Measurements from ENCODE around the gene STXBP5. TPM values are rescaled to one million over a fixed set of nuclear protein-coding genes. Genes with fewer than 3 reads are reported as not detected.

Gene STXBP5
- total RNA-seq, 1 donor from 2014 or later: 34.8 TPM

DNA sequence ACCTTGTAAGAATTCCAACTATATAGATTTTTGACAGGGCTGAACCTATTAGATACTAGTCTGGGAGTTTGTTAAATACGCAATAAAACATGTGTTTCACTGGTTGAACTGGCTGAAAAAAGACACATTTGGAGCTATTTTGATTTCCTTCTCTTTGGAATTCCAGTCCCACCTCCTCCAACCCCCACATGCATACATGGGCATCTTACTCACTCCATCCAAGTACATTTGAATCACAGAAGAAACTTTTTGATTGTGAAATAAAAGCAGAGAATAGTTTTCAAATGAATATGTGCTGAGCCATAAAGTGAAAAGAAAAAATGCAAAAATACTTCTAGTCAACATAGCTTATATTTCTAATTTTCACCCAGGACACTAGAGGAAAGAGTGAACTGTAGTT lies 33.9 kb upstream of the STXBP5 start:
- Mint-ChIP-seq H3K27ac (ENCODE audit: unreplicated experiment) (peak overlapping the region; percentile 82), H3K27me3 (ENCODE audit: unreplicated experiment) (no peaks in the 10 kb centered on the region), H3K4me1 (ENCODE audit: unreplicated experiment) (peaks cover 36% of the 10 kb centered on the region), H3K4me3 (ENCODE audit: unreplicated experiment) (no peak overlapping the region), H3K9me3 (ENCODE audit: unreplicated experiment) (no peaks in the 10 kb centered on the region), H3K36me3 (ENCODE audit: unreplicated experiment) (no peaks in the 10 kb centered on the region)
- TF ChIP-seq, protein P1, sequence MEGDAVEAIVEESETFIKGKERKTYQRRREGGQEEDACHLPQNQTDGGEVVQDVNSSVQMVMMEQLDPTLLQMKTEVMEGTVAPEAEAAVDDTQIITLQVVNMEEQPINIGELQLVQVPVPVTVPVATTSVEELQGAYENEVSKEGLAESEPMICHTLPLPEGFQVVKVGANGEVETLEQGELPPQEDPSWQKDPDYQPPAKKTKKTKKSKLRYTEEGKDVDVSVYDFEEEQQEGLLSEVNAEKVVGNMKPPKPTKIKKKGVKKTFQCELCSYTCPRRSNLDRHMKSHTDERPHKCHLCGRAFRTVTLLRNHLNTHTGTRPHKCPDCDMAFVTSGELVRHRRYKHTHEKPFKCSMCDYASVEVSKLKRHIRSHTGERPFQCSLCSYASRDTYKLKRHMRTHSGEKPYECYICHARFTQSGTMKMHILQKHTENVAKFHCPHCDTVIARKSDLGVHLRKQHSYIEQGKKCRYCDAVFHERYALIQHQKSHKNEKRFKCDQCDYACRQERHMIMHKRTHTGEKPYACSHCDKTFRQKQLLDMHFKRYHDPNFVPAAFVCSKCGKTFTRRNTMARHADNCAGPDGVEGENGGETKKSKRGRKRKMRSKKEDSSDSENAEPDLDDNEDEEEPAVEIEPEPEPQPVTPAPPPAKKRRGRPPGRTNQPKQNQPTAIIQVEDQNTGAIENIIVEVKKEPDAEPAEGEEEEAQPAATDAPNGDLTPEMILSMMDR (IDR thresholded peaks at IDR 0.05): no peak
- no peak for DNase-seq (ENCODE audit: extremely low spot score, unreplicated experiment)

DNA sequence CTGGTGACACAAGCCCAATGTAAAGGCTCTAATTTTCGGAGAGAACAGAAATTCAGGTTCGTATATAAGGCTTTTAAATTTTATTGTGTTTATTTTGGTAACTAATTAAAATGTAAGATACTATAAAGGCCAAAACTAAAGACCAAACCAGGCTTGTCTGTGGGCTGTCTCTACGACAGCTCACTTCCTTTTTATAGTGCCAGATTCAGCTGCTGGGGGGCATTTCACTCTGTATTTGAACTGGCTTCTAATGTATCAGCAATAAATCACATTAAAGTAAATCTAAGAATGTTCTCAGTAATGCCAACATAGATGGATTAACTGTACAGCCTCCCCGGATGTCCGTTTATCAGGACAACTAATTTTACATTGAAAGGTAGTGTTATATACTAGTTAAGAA lies 31.1 kb upstream of the STXBP5 start:
- H3K27me3 Mint-ChIP-seq (ENCODE audit: unreplicated experiment): no peaks in the 10 kb centered on the region
- H3K36me3 Mint-ChIP-seq (ENCODE audit: unreplicated experiment): no peaks in the 10 kb centered on the region
- no peak for DNase-seq (ENCODE audit: extremely low spot score, unreplicated experiment)
- H3K27ac Mint-ChIP-seq (ENCODE audit: unreplicated experiment): no peak overlapping the region
- no peaks in the 10 kb centered on the region for H3K9me3 Mint-ChIP-seq (ENCODE audit: unreplicated experiment)
- peaks cover 19% of the 10 kb centered on the region for H3K4me1 Mint-ChIP-seq (ENCODE audit: unreplicated experiment)
- TF ChIP-seq, protein P1 (IDR thresholded peaks at IDR 0.05): no peak
- no peak overlapping the region for H3K4me3 Mint-ChIP-seq (ENCODE audit: unreplicated experiment)

DNA sequence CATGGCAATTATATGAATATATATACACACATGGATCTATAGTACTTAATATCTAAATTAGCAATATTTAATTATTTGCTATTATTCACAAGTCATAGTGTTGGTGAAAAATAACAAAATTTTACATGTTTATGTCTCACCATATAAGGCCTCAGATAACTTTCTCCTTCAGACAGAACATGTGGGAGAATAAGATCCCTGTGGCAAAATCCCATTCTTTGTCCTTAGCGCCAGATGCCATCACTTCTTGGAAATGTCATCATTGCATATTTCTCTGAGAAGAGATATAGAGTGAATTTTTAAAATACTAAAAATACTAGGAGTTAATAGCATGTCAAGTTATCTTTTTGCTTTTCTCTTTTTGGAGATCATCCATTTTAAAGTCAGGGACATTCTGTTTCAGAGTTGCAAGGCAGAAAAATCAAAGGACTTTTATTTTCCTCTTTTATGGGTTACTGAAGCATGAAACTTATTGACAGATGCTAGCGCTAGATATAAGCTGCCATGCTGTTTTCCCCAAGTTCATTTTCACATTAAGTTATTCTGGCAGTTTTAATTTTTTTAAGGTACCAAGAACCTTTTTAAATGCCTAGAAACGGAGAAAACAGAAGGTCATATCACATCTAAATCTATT lies 30.4 kb upstream of the STXBP5 start:
- Mint-ChIP-seq H3K27ac (ENCODE audit: unreplicated experiment) (no peak overlapping the region), H3K36me3 (ENCODE audit: unreplicated experiment) (no peaks in the 10 kb centered on the region), H3K4me1 (ENCODE audit: unreplicated experiment) (peaks cover 16% of the 10 kb centered on the region), H3K27me3 (ENCODE audit: unreplicated experiment) (no peaks in the 10 kb centered on the region), H3K9me3 (ENCODE audit: unreplicated experiment) (no peaks in the 10 kb centered on the region), H3K4me3 (ENCODE audit: unreplicated experiment) (no peak overlapping the region)
- DNase-seq (ENCODE audit: extremely low spot score, unreplicated experiment): no peak
- TF ChIP-seq, protein P1 (IDR thresholded peaks at IDR 0.05): no peak

GRCh38 chr6:147176795-147177194 lies 27.4 kb upstream of the STXBP5 start:
- Mint-ChIP-seq H3K4me1 (ENCODE audit: unreplicated experiment) (peaks cover 4% of the 10 kb centered on the region), H3K4me3 (ENCODE audit: unreplicated experiment) (no peak overlapping the region), H3K27me3 (ENCODE audit: unreplicated experiment) (no peaks in the 10 kb centered on the region), H3K36me3 (ENCODE audit: unreplicated experiment) (no peaks in the 10 kb centered on the region), H3K27ac (ENCODE audit: unreplicated experiment) (no peak overlapping the region), H3K9me3 (ENCODE audit: unreplicated experiment) (no peaks in the 10 kb centered on the region)
- TF ChIP-seq, protein P1 (IDR thresholded peaks at IDR 0.05): no peak
- no peak for DNase-seq (ENCODE audit: extremely low spot score, unreplicated experiment)

- H3K9me3 Mint-ChIP-seq (ENCODE audit: unreplicated experiment): no peaks in the 10 kb centered on the region
- no peak overlapping the region for H3K27ac Mint-ChIP-seq (ENCODE audit: unreplicated experiment)
- TF ChIP-seq, protein P1 (IDR thresholded peaks at IDR 0.05): no peak
Observed at GRCh38 chr6:147177286-147177685, 26.9 kb upstream of the STXBP5 start.

More at GRCh38 chr6:147177286-147177685, 26.9 kb upstream of the STXBP5 start:
- Mint-ChIP-seq H3K4me1 (ENCODE audit: unreplicated experiment) (peaks cover 4% of the 10 kb centered on the region), H3K4me3 (ENCODE audit: unreplicated experiment) (no peak overlapping the region), H3K36me3 (ENCODE audit: unreplicated experiment) (no peaks in the 10 kb centered on the region), H3K27me3 (ENCODE audit: unreplicated experiment) (no peaks in the 10 kb centered on the region)
- no peak for DNase-seq (ENCODE audit: extremely low spot score, unreplicated experiment)

Data from osteocyte (in vitro differentiated cells).